Brain microvascular endothelial cell (primary cell): Measurements from ENCODE around the gene PLCB1.

ENCODE experiments used
- DNase-seq: peaks from one replicate; pipeline ENCODE4 v3.0.0-alpha.2; 2020
- H3K27ac ChIP-seq: fragments of 250-450 bp; sonication (Bioruptor Pico); 2 replicates; pipeline ENCODE4 v1.5.1; 2020; ENCODE audit warnings: mild to moderate bottlenecking, moderate library complexity
- H3K27me3 ChIP-seq: fragments of 250-450 bp; sonication (Bioruptor Pico); replicated peaks from 2 replicates; pipeline ENCODE4 v1.5.1; 2020; ENCODE audit warnings: mild to moderate bottlenecking
- H3K36me3 ChIP-seq: fragments of 250-450 bp; sonication (Bioruptor Pico); replicated peaks from 2 replicates; pipeline ENCODE4 v1.5.1; 2020; ENCODE audit warnings: mild to moderate bottlenecking
- H3K4me3 ChIP-seq: 2 replicates; pipeline ENCODE4 v1.5.1; 2011; ENCODE audit warnings: low read depth, mild to moderate bottlenecking, control low read depth, low read length, moderate library complexity
- in situ Hi-C: cut with HindIII; loops from 2 replicates; pipeline ENCODE4 v1.10.0; 2017; ENCODE audit warnings: low sequenced_read_pairs, low pct_ligation_motif_present
- TF ChIP-seq, protein P1 (sequence below): IDR thresholded peaks from 2 replicates; pipeline ENCODE4 v1.5.1; 2011; ENCODE audit warnings: low read depth, mild to moderate bottlenecking, moderate library complexity, low read length, control low read depth, inconsistent platforms; ENCODE audit errors: missing control alignments

The PLCB1 gene

DNA sequence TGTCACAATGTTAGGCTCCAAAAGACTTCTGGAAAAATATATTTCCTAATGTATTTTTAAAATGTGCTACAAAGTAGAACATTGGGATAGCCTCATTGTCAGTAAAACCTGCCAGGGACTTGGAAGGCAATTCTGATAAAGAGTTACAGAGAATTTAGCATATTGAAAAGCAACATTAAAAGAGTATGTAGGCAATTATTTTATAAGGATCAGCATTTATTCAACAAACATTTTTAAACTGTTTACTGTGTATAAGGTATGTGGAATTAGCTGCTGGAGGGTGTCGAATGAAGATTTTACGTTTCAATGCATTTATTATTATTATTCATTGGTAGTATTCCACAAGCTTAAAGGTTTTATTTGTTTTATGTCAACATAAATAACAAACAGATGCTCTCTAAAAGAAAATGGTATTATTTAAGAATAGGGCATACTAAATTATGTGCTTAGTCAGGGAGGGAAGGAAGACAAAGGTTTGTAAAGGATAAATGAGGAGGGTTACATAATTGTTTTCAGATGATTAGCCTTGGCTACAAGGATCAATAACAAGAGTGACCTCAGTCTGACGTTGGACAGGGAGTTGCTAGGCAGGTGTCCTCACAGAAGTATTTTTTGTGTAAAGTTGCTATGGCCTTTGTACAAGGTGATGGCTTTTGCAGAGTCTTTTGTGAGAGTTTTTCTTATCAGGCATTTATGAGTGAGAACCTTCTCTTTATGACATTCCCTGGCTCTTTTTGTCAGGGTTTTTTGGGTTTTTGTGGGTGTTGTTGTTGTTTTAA lies 623.5 kb downstream of the PLCB1 start:
- TF ChIP-seq, protein P1, sequence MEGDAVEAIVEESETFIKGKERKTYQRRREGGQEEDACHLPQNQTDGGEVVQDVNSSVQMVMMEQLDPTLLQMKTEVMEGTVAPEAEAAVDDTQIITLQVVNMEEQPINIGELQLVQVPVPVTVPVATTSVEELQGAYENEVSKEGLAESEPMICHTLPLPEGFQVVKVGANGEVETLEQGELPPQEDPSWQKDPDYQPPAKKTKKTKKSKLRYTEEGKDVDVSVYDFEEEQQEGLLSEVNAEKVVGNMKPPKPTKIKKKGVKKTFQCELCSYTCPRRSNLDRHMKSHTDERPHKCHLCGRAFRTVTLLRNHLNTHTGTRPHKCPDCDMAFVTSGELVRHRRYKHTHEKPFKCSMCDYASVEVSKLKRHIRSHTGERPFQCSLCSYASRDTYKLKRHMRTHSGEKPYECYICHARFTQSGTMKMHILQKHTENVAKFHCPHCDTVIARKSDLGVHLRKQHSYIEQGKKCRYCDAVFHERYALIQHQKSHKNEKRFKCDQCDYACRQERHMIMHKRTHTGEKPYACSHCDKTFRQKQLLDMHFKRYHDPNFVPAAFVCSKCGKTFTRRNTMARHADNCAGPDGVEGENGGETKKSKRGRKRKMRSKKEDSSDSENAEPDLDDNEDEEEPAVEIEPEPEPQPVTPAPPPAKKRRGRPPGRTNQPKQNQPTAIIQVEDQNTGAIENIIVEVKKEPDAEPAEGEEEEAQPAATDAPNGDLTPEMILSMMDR, result no peak
- Histone ChIP-seq H3K27ac (no peak overlapping the region), H3K27me3 (no peaks in the 10 kb centered on the region), H3K36me3 (no peaks in the 10 kb centered on the region), H3K4me3 (no peak overlapping the region)
- in situ Hi-C loops, result loop anchor here (25.0 kb wide), 1 partner anchor 607 kb away; no protein-coding TSS in a partner anchor
- DNase-seq, result no peak

DNA sequence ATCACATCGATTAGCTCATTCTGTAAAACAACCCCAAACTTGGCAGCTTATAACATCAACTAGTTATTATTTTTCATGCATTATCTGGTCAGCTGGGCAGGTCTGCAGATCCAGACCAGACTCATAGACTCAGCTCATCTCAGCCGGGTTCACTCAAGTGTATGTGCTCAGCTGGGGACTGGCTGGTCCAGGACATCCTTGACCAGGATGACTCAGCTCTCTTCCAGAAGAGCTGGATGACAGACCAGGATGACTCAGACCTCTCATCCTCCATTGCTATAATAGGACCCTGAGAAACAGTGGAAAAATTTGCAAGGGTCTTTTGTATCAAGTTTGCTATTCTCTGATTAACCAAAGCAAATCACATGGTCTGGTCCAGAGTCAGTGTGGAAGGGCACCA lies 624.3 kb downstream of the PLCB1 start:
- no peaks in the 10 kb centered on the region for H3K27me3 ChIP-seq
- no peak overlapping the region for H3K4me3 ChIP-seq
- in situ Hi-C loops, result loop anchor here (25.0 kb wide), 1 partner anchor 606 kb away; no protein-coding TSS in a partner anchor
- H3K36me3 ChIP-seq, result no peaks in the 10 kb centered on the region
- peak; percentile 96 for DNase-seq
- TF ChIP-seq, protein P1, result no peak
- peak overlapping the region; percentile 75 for H3K27ac ChIP-seq

DNA sequence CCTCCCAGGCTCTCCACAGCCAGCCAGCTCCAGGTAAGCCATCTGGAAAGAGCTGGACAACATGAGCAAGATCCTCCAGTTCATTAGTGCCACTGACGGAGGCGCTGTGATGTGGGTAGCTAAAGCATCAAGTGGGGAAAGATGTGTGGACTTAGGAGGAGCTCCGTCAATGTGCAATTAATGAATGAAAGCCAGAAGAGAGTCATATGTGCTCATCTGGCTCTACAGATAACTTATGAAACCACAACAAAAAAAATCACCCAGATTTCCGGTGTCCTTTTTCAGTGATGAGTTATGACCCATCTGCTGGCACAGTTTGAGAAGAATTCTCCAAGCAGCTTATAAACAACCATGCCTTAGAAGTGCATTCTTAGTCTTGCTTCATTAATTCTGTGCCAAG lies 625.1 kb downstream of the PLCB1 start:
- no peaks in the 10 kb centered on the region for H3K27me3 ChIP-seq
- no peak overlapping the region for H3K4me3 ChIP-seq
- no peaks in the 10 kb centered on the region for H3K36me3 ChIP-seq
- in situ Hi-C loops, result loop anchor here (25.0 kb wide), 1 partner anchor 605 kb away; no protein-coding TSS in a partner anchor
- TF ChIP-seq, protein P1, result no peak
- DNase-seq, result peak; percentile 66
- peak overlapping the region; percentile 75 for H3K27ac ChIP-seq

DNA sequence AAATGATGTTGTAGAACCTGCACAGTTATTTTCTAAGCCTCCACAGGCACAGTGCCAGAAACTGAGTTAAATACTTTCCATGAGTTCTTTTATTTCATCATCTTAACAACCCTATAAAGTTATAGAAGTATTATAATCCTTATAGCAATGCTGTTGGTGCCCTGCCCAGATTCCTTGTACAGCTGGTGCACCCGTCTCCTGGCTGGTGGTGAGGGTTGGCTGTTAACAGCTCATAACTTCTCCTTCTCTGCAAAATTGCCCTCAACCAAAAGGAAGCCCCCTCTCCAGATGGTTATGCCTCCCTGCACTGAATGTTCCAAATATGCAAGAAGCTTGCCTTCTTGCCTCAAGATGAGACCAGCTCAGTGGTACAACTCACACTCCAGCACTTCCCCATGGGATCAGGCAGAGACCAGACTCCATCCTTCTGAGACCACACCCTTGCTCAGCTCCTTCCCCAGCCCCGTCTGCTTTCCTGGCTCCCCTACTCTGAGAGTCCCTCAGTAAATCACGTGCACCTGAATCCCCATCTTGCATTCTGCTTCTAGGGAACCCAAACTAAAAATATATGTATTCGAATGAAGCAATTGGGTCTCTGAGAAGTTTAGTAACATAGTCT lies 632.4 kb downstream of the PLCB1 start:
- no peak overlapping the region for H3K27ac ChIP-seq
- no peaks in the 10 kb centered on the region for H3K36me3 ChIP-seq
- DNase-seq, result no peak
- no peaks in the 10 kb centered on the region for H3K27me3 ChIP-seq
- in situ Hi-C loops, result loop anchor here (25.0 kb wide), 1 partner anchor 598 kb away; no protein-coding TSS in a partner anchor
- TF ChIP-seq, protein P1, result no peak
- H3K4me3 ChIP-seq, result no peak overlapping the region

DNA sequence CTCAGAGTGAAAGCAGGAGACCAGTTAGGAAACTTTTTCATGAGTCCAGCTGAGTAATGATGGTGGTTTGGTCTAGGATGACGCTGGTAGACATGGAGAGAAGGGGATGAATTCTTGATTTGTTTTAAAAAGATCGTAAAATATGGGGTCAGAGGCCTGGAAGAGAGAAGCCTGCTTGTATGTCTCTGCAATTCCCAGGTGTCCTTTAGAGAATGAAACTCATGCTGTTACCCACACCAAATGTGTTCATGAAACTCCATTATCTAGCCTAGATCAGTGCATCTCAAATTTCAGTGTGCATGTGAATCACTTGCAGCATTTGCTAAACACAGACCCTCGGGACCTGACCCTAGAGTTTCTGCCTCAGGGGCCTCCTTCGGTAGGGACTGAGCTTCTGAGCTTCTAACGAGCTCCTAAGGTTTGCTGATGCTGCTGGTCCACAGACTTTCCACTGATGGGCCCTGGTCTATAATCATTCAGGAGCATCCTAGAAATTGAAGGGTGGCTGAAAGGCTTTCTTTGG lies 634.9 kb downstream of the PLCB1 start:
- H3K4me3 ChIP-seq, result no peak overlapping the region
- no peak for DNase-seq
- in situ Hi-C loops, result loop anchor here (25.0 kb wide), 1 partner anchor 595 kb away; no protein-coding TSS in a partner anchor
- TF ChIP-seq, protein P1, result no peak
- no peak overlapping the region for H3K27ac ChIP-seq
- no peaks in the 10 kb centered on the region for H3K27me3 ChIP-seq
- no peaks in the 10 kb centered on the region for H3K36me3 ChIP-seq
